K562 (cell line): ENCODE results near the gene STS. TPM values are rescaled to one million over a fixed set of nuclear protein-coding genes. Genes with fewer than 3 reads are reported as not detected.
A peak's percentile ranks its signal among the peaks of the same experiment; 100 is the strongest.

Experiments
- ATAC-seq: fragments of 200-7000 bp; cut with Tn5 transposase; 3 replicates; pipeline ENCODE4 v1.9.1; 2020; ENCODE audit warnings: moderate library complexity
- BruUV-seq: library from RNA; stranded (reverse); fragments of 400-500 nt; replicated peaks from 2 replicates; lab custom pipeline; 2021; lab: Mats Ljungman, UMichigan
- CTCF ChIA-PET: fragments of 300-600 bp; formaldehyde crosslinking; extraction: SDS; loops from one replicate; lab custom pipeline; 2021; ENCODE audit warnings: low intra/inter-chr PET ratio; lab: Yijun Ruan, JAX
- POLR2A ChIA-PET: fragments of 300-600, 350-650 bp; sonication (Branson Sonifier 250); formaldehyde crosslinking; extraction: SDS; loops from one replicate; lab custom pipeline; 2021; ENCODE audit warnings: antibody characterized with exemption, inconsistent platforms; lab: Yijun Ruan, JAX
- DNase-seq, 4 experiments: peaks; one replicate each; pipeline versions ENCODE4 v3.0.0 to v3.0.0-alpha.2; 2011 to 2018; ENCODE audit warnings: low spot score in 3 of 4, mixed read lengths in 3 of 4; ENCODE audit errors: extremely low read depth in 1 of 4
- FAIRE-seq: peaks from 2 replicates; lab custom pipeline; 2011; peaks lifted over from hg19 to GRCh38; lab: Jason Lieb, UNC
- H2AFZ ChIP-seq: 2 replicates; pipeline ENCODE4 v1.6.0; 2011; ENCODE audit warnings: low read depth, low read length, control low read depth, inconsistent platforms
- H3K27ac ChIP-seq: fragments of 200-600 bp; 3 replicates; pipeline ENCODE4 v1.8.0; 2011; ENCODE audit warnings: low read depth, mild to moderate bottlenecking, control low read depth, inconsistent platforms, low read length, moderate library complexity, mixed read lengths; ENCODE audit errors: extremely low read depth
- H3K27me3 ChIP-seq, 2 experiments: fragments of 300-600 bp in 1 of 2; 2 replicates in 1 of 2; 3 replicates in 1 of 2; pipeline versions ENCODE4 v1.6.0 to v1.8.0; 2011; ENCODE audit warnings: inconsistent platforms in 2 of 2, low read length in 2 of 2, mild to moderate bottlenecking in 1 of 2, mixed read lengths in 1 of 2, moderate library complexity in 1 of 2; ENCODE audit not compliant: control insufficient read depth in 2 of 2, insufficient read depth in 2 of 2
- H3K36me3 ChIP-seq: fragments of 300-600 bp; 3 replicates; pipeline ENCODE4 v1.8.0; 2011; ENCODE audit warnings: mild to moderate bottlenecking, low read length, inconsistent platforms; ENCODE audit not compliant: control insufficient read depth, insufficient read depth
- H3K4me1 ChIP-seq, 2 experiments: fragments of 200-600 bp in 1 of 2; replicated peaks in 1 of 2; 2 replicates in 1 of 2; 3 replicates in 1 of 2; pipeline versions ENCODE4 v1.5.1 to v1.8.0; 2011; ENCODE audit warnings: inconsistent platforms in 2 of 2, low read length in 2 of 2, mild to moderate bottlenecking in 1 of 2, mixed read lengths in 1 of 2, moderate library complexity in 1 of 2; ENCODE audit not compliant: control insufficient read depth in 2 of 2, insufficient read depth in 2 of 2
- H3K4me2 ChIP-seq: 2 replicates; pipeline ENCODE4 v1.6.1; 2011; ENCODE audit warnings: low read length, control low read depth, inconsistent platforms, mixed read lengths; ENCODE audit not compliant: insufficient read depth
- H3K4me3 ChIP-seq: fragments of 200-600 bp; sonication (generic), shearing (Covaris generic); 2 replicates; pipeline ENCODE4 v1.5.1; 2016; ENCODE audit warnings: control low read depth, inconsistent platforms
- H3K79me2 ChIP-seq: fragments of 200-600 bp; 3 replicates; pipeline ENCODE4 v1.8.0; 2011; ENCODE audit warnings: low read length, inconsistent platforms; ENCODE audit not compliant: control insufficient read depth, insufficient read depth
- H3K9ac ChIP-seq, 2 experiments: 2 replicates each; pipeline versions ENCODE4 v1.6.0 to v1.6.1; 2011; ENCODE audit warnings: low read depth in 2 of 2, low read length in 2 of 2, control low read depth in 1 of 2, inconsistent platforms in 1 of 2, mild to moderate bottlenecking in 1 of 2, mixed read lengths in 1 of 2; ENCODE audit not compliant: insufficient read depth in 1 of 2
- H3K9me1 ChIP-seq: one replicate; pipeline ENCODE4 v1.6.0; 2011; ENCODE audit warnings: inconsistent platforms, mild to moderate bottlenecking, low read length, moderate library complexity; ENCODE audit not compliant: control insufficient read depth, insufficient read depth
- H3K9me3 ChIP-seq: replicated peaks from 2 replicates; pipeline ENCODE4 v1.5.1; 2011; ENCODE audit warnings: low read depth, low read length, inconsistent platforms; ENCODE audit not compliant: control insufficient read depth, insufficient read depth
- H4K20me1 ChIP-seq: replicated peaks from 2 replicates; pipeline ENCODE4 v1.6.1; 2011; ENCODE audit warnings: low read length, inconsistent platforms, mixed read lengths; ENCODE audit not compliant: control insufficient read depth, insufficient read depth
- CBFB ChIP-seq: sonication (generic); formaldehyde crosslinking; IDR thresholded peaks from 2 replicates; pipeline ENCODE4 v1.4.0; 2020; ENCODE audit warnings: mild to moderate bottlenecking, missing genetic modification reagents
- CEBPB ChIP-seq: fragments of 450-650 bp; IDR thresholded peaks from 2 replicates; pipeline ENCODE4 v1.6.1; 2016; ENCODE audit warnings: missing genetic modification characterization, missing compliant biosample characterization
- CEBPG ChIP-seq, 3 experiments: fragments of 200-800 bp in 1 of 3; sonication (Bioruptor generic) in 1 of 3; sonication (generic) in 1 of 3; formaldehyde crosslinking in 1 of 3; IDR thresholded peaks in 2 of 3; conservative IDR thresholded peaks in 1 of 3; 2 replicates each; pipeline versions ENCODE4 v1.6.1 to v1.8.0; 2016 to 2022; ENCODE audit warnings: missing compliant biosample characterization in 2 of 3, missing genetic modification characterization in 2 of 3, mild to moderate bottlenecking in 1 of 3, missing genetic modification reagents in 1 of 3
- ETV1 ChIP-seq: fragments of 450-650 bp; conservative IDR thresholded peaks from 2 replicates; pipeline ENCODE4 v1.6.1; 2016; ENCODE audit warnings: missing genetic modification characterization, control low read depth, low read depth, missing compliant biosample characterization
- HNRNPLL ChIP-seq: fragments of 200-400 bp; formaldehyde crosslinking; IDR thresholded peaks from 2 replicates; pipeline ENCODE4 v1.6.1; 2017; ENCODE audit warnings: low read length, low read depth, mild to moderate bottlenecking; ENCODE audit not compliant: poor library complexity, severe bottlenecking
- L3MBTL2 ChIP-seq: fragments of 450-650 bp; IDR thresholded peaks from 2 replicates; pipeline ENCODE4 v1.6.1; 2016; ENCODE audit warnings: mild to moderate bottlenecking, moderate library complexity
- LARP7 ChIP-seq: fragments of 450-650 bp; IDR thresholded peaks from 2 replicates; pipeline ENCODE4 v1.6.1; 2016
- NRF1 ChIP-seq, 2 experiments: fragments of 450-650 bp; IDR thresholded peaks in 1 of 2; conservative IDR thresholded peaks in 1 of 2; 2 replicates each; pipeline ENCODE4 v1.6.1; 2014; ENCODE audit warnings: mild to moderate bottlenecking in 2 of 2
- RBBP5 ChIP-seq: fragments of 200-600 bp; sonication (generic); IDR thresholded peaks from 2 replicates; pipeline ENCODE4 v1.6.1; 2012; ENCODE audit warnings: borderline replicate concordance, mild to moderate bottlenecking, low read length, control low read depth, inconsistent platforms; ENCODE audit not compliant: insufficient read depth, poor library complexity, severe bottlenecking
- U2AF2 ChIP-seq: fragments of 200-400 bp; formaldehyde crosslinking; optimal IDR thresholded peaks from 2 replicates; pipeline ENCODE3; 2017; ENCODE audit warnings: low read depth, mild to moderate bottlenecking, low read length
- ZNF217 ChIP-seq: sonication (generic); formaldehyde crosslinking; IDR thresholded peaks from 2 replicates; pipeline ENCODE4 v1.8.0; 2022; ENCODE audit warnings: mild to moderate bottlenecking, missing genetic modification reagents
- ZSCAN32 ChIP-seq: fragments of 450-650 bp; formaldehyde crosslinking; IDR thresholded peaks from 2 replicates; pipeline ENCODE4 v1.4.0; 2020; ENCODE audit warnings: mild to moderate bottlenecking, moderate library complexity
- WGBS: fragments of 100-300 bp; shearing (Covaris generic); methylation state at CpG from one replicate; pipeline ENCODE4 v1.1.6; 2016; ENCODE audit warnings: low coverage, mixed read lengths; ENCODE audit not compliant: insufficient coverage; ENCODE audit errors: missing lambda C conversion rate; 5-methylcytosine and 5-hydroxymethylcytosine counted together
- in situ Hi-C: fragments of 300-500 bp; cut with MboI; formaldehyde crosslinking; loops from 4 replicates; pipeline ENCODE4 v1.15.0; 2018; ENCODE audit warnings: inconsistent platforms, mixed read lengths
- intact Hi-C: fragments of 100-400 bp; cut with micrococcal nuclease; formaldehyde crosslinking; loops from 2 replicates; pipeline ENCODE4 v1.14.2; 2022
- polyA plus RNA-seq, 8 experiments: library from polyadenylated mRNA; depleted of rRNA in 4 of 8; stranded (reverse) in 5 of 8; unstranded in 3 of 8; fragments of >200 nt; fragmentation: Nextera tagmentation in 2 of 8; fragmentation: Illumina TruSeq in 1 of 8; extraction: Ambion mirVana in 2 of 8; extraction: Trizol in 1 of 8; gene quantifications; 2 replicates each; pipeline versions ENCODE4 v1.2.1 to v1.2.3, GENCODE V29; 2011 to 2014; ENCODE audit warnings: inconsistent platforms in 1 of 8, missing spikeins in 1 of 8
- total RNA-seq, 7 experiments: library from RNA; depleted of rRNA in 6 of 7; stranded (reverse); fragments of >200 nt in 6 of 7; fragmentation: Illumina TruSeq in 2 of 7; extraction: Trizol in 2 of 7; gene quantifications; 2 replicates each; pipeline versions ENCODE4 v1.2.1 to v1.2.3, GENCODE V29; 2011 to 2021; ENCODE audit warnings: low replicate concordance in 1 of 7
- TF ChIP-seq, protein P1 (sequence below): fragments of 250-450 bp; sonication (Bioruptor Pico); IDR thresholded peaks from 2 replicates; pipeline ENCODE4 v1.6.1; 2021; ENCODE audit warnings: mild to moderate bottlenecking
- TF ChIP-seq, protein P2 (sequence below): fragments of 450-650 bp; formaldehyde crosslinking; IDR thresholded peaks from 2 replicates; pipeline ENCODE4 v1.4.0; 2022; ENCODE audit warnings: mild to moderate bottlenecking, moderate library complexity
- TF ChIP-seq, protein P3 (sequence below): fragments of 250-450 bp; sonication (Bioruptor Pico); IDR thresholded peaks from 2 replicates; pipeline ENCODE4 v1.4.0; 2020

Gene STS
- total and polyA plus RNA-seq, 9 of the 15 experiments (the other 6 are each of a cell fraction or from before 2014, with no cell fraction given) = 0.14 to 1.3 (median 0.63) TPM

DNA sequence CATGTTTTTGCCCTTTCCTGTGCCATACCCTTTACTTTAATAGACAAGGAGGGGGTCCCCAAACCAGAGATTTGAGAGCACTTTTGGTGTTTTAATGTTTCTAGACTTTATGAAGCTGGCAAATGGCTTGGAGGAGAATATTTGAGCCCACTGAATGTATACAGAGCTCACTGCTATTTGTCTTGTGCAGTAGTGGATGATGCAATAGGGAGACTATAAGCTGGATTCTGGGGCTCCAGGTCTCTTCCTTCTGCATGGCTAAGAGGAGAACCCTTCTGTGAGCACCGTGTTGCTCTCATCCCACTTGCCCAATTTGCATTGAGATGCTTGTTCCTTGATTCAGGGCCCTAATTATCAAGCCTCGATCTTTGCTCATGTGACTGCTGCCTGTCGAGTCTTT lies 9.4 kb downstream of the STS start:
- no peaks in the 10 kb centered on the region for H3K27me3 ChIP-seq
- in situ Hi-C loops = no loop called here
- no peak for DNase-seq
- no peak overlapping the region for H3K4me3 ChIP-seq
- no peaks in the 10 kb centered on the region for H3K9me1 ChIP-seq
- no peaks in the 10 kb centered on the region for H3K4me1 ChIP-seq
- no peaks in the 10 kb centered on the region for H4K20me1 ChIP-seq
- intact Hi-C loops = no loop called here
- no peaks in the 10 kb centered on the region for H3K79me2 ChIP-seq
- H3K27ac ChIP-seq = no peak overlapping the region
- no peaks in the 10 kb centered on the region for H3K36me3 ChIP-seq
- FAIRE-seq = no peak
- no peak overlapping the region for H3K9ac ChIP-seq
- no peak for ATAC-seq
- ChIA-PET POLR2A (no interaction called here), CTCF (no interaction called here)
- 0% methylated on average over 3 of the region's 3 CpGs for WGBS
- no peaks in the 10 kb centered on the region for H3K9me3 ChIP-seq
- H3K4me2 ChIP-seq = no peak overlapping the region
- H2AFZ ChIP-seq = no peak overlapping the region
- BruUV-seq = no TSS peak
- no peak for TF ChIP-seq U2AF2
- 0 out of 2 replicates have a peak, but pooled peaks have one; percentile 31 for TF ChIP-seq ZSCAN32 (CRISPR knock-in tag)
- no peak for TF ChIP-seq CBFB (CRISPR knock-in tag)
- TF ChIP-seq CEBPB (tag) = peak; percentile 35
- 0 out of 2 replicates have a peak, but pooled peaks have one; percentile 13 for TF ChIP-seq CEBPG (CRISPR knock-in tag; IDR thresholded peaks at IDR 0.05)
- TF ChIP-seq CEBPG (tag; conservative IDR thresholded peaks at IDR 0.05 in 1 of 2, IDR thresholded peaks at IDR 0.05 in 1 of 2) = peak; percentile 61 to 65
- no peak for TF ChIP-seq NRF1 (conservative IDR thresholded peaks at IDR 0.05 in 1 of 2, IDR thresholded peaks at IDR 0.05 in 1 of 2)
- peak; percentile 49; the same call in 1 of the 2 replicates for TF ChIP-seq L3MBTL2
- TF ChIP-seq LARP7 = no peak
- TF ChIP-seq HNRNPLL = no peak
- no peak for TF ChIP-seq ETV1 (tag)
- TF ChIP-seq, protein P1, sequence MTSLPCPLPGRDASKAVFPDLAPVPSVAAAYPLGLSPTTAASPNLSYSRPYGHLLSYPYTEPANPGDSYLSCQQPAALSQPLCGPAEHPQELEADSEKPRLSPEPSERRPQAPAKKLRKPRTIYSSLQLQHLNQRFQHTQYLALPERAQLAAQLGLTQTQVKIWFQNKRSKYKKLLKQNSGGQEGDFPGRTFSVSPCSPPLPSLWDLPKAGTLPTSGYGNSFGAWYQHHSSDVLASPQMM (CRISPR knock-in tag) = no peak
- no peak for TF ChIP-seq ZNF217 (CRISPR knock-in tag)
- TF ChIP-seq, protein P2, sequence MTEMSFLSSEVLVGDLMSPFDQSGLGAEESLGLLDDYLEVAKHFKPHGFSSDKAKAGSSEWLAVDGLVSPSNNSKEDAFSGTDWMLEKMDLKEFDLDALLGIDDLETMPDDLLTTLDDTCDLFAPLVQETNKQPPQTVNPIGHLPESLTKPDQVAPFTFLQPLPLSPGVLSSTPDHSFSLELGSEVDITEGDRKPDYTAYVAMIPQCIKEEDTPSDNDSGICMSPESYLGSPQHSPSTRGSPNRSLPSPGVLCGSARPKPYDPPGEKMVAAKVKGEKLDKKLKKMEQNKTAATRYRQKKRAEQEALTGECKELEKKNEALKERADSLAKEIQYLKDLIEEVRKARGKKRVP (CRISPR knock-in tag) = peak; percentile 54; the same call in 1 of the 2 replicates
- TF ChIP-seq RBBP5 = no peak
- TF ChIP-seq, protein P3, sequence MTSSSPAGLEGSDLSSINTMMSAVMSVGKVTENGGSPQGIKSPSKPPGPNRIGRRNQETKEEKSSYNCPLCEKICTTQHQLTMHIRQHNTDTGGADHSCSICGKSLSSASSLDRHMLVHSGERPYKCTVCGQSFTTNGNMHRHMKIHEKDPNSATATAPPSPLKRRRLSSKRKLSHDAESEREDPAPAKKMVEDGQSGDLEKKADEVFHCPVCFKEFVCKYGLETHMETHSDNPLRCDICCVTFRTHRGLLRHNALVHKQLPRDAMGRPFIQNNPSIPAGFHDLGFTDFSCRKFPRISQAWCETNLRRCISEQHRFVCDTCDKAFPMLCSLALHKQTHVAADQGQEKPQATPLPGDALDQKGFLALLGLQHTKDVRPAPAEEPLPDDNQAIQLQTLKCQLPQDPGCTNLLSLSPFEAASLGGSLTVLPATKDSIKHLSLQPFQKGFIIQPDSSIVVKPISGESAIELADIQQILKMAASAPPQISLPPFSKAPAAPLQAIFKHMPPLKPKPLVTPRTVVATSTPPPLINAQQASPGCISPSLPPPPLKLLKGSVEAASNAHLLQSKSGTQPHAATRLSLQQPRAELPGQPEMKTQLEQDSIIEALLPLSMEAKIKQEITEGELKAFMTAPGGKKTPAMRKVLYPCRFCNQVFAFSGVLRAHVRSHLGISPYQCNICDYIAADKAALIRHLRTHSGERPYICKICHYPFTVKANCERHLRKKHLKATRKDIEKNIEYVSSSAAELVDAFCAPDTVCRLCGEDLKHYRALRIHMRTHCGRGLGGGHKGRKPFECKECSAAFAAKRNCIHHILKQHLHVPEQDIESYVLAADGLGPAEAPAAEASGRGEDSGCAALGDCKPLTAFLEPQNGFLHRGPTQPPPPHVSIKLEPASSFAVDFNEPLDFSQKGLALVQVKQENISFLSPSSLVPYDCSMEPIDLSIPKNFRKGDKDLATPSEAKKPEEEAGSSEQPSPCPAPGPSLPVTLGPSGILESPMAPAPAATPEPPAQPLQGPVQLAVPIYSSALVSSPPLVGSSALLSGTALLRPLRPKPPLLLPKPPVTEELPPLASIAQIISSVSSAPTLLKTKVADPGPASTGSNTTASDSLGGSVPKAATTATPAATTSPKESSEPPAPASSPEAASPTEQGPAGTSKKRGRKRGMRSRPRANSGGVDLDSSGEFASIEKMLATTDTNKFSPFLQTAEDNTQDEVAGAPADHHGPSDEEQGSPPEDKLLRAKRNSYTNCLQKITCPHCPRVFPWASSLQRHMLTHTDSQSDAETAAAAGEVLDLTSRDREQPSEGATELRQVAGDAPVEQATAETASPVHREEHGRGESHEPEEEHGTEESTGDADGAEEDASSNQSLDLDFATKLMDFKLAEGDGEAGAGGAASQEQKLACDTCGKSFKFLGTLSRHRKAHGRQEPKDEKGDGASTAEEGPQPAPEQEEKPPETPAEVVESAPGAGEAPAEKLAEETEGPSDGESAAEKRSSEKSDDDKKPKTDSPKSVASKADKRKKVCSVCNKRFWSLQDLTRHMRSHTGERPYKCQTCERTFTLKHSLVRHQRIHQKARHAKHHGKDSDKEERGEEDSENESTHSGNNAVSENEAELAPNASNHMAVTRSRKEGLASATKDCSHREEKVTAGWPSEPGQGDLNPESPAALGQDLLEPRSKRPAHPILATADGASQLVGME = no peak
